ENCODE measurements around the gene TTLL10. TPM values are rescaled to one million over a fixed set of nuclear protein-coding genes. Genes with fewer than 3 reads are reported as not detected.

TTLL10 gene
- polyA plus RNA-seq, 1 donor from 2014 or later: not detected

DNA sequence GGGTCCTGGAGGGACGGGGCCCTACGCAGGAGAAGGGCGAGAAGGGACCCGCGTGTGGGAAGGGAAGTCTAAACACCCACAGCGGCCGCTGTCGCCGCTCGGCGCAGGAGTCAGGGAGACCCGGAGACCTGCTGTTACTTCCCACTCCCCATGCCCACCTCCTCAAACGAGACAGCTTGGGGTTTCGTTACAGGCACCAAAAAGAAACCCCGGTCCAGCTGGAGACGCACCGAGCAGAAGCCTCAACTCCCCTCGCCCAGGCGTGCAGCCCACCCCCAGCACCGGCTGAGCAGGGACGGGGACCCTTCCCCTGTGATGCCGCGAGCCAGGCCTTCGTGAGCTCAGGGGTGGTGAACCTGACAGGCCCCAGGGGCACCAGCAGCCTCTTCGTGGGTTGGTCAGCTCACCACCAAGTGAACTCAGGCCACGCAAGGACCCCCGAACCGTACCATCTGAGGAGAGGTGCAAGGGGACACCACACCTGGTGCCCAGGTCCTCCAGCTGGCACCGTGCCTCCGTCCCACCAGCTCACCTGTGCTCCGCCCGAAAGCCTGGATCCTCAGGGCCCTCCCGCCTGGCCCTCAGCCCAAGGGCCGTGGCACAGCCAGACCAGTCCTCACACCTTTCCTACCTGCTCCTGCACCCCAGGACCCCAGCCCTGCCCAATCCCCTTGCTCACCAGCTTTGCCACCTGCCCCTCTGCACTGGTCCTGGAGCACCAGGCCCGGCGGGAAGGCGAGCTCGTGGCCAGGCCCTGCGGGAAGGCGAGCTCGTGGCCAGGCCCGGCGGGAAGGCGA lies 53.1 kb downstream of the TTLL10 start:
- Histone ChIP-seq H3K9me2 (ENCODE audit: insufficient read depth, low read length) (no peaks in the 10 kb centered on the region), H3K9ac (ENCODE audit: low read length) (no peak overlapping the region), H3K9me3 (ENCODE audit: low read length) (no peaks in the 10 kb centered on the region), H3K4me3 (ENCODE audit: low read length) (no peak overlapping the region), H3K36me3 (ENCODE audit: insufficient read depth, low read length) (no peaks in the 10 kb centered on the region), H3K27ac (ENCODE audit: low read length) (no peak overlapping the region), H2AFZ (ENCODE audit: low read depth, low read length) (no peak overlapping the region), H4K20me1 (ENCODE audit: insufficient read depth) (no peaks in the 10 kb centered on the region), H3F3A (ENCODE audit: insufficient read depth, low read length, poor library complexity, severe bottlenecking) (no peaks in the 10 kb centered on the region), H3K79me2 (replicated peaks; ENCODE audit: insufficient read depth, low read length) (peaks cover 21% of the 10 kb centered on the region), H3K4me2 (ENCODE audit: low read length) (no peak overlapping the region), H3K27me3 (ENCODE audit: insufficient read depth, low read depth, low read length) (no peaks in the 10 kb centered on the region)
- TF ChIP-seq RAD21 (conservative IDR thresholded peaks at IDR 0.05): no peak
- TF ChIP-seq EZH2 (IDR thresholded peaks at IDR 0.05; ENCODE audit: borderline replicate concordance, insufficient read depth, low read length, poor library complexity, severe bottlenecking): no peak
- TF ChIP-seq, protein P1, sequence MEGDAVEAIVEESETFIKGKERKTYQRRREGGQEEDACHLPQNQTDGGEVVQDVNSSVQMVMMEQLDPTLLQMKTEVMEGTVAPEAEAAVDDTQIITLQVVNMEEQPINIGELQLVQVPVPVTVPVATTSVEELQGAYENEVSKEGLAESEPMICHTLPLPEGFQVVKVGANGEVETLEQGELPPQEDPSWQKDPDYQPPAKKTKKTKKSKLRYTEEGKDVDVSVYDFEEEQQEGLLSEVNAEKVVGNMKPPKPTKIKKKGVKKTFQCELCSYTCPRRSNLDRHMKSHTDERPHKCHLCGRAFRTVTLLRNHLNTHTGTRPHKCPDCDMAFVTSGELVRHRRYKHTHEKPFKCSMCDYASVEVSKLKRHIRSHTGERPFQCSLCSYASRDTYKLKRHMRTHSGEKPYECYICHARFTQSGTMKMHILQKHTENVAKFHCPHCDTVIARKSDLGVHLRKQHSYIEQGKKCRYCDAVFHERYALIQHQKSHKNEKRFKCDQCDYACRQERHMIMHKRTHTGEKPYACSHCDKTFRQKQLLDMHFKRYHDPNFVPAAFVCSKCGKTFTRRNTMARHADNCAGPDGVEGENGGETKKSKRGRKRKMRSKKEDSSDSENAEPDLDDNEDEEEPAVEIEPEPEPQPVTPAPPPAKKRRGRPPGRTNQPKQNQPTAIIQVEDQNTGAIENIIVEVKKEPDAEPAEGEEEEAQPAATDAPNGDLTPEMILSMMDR (IDR thresholded peaks at IDR 0.05; ENCODE audit: poor library complexity, severe bottlenecking): no peak
- no peak for TF ChIP-seq POLR2AphosphoS5 (IDR thresholded peaks at IDR 0.05)
- TF ChIP-seq MXI1 (conservative IDR thresholded peaks at IDR 0.05; ENCODE audit: poor library complexity, severe bottlenecking): no peak
- TF ChIP-seq, protein P2, sequence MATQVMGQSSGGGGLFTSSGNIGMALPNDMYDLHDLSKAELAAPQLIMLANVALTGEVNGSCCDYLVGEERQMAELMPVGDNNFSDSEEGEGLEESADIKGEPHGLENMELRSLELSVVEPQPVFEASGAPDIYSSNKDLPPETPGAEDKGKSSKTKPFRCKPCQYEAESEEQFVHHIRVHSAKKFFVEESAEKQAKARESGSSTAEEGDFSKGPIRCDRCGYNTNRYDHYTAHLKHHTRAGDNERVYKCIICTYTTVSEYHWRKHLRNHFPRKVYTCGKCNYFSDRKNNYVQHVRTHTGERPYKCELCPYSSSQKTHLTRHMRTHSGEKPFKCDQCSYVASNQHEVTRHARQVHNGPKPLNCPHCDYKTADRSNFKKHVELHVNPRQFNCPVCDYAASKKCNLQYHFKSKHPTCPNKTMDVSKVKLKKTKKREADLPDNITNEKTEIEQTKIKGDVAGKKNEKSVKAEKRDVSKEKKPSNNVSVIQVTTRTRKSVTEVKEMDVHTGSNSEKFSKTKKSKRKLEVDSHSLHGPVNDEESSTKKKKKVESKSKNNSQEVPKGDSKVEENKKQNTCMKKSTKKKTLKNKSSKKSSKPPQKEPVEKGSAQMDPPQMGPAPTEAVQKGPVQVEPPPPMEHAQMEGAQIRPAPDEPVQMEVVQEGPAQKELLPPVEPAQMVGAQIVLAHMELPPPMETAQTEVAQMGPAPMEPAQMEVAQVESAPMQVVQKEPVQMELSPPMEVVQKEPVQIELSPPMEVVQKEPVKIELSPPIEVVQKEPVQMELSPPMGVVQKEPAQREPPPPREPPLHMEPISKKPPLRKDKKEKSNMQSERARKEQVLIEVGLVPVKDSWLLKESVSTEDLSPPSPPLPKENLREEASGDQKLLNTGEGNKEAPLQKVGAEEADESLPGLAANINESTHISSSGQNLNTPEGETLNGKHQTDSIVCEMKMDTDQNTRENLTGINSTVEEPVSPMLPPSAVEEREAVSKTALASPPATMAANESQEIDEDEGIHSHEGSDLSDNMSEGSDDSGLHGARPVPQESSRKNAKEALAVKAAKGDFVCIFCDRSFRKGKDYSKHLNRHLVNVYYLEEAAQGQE (IDR thresholded peaks at IDR 0.05; ENCODE audit: borderline replicate concordance): no peak
- TF ChIP-seq TAF1 (IDR thresholded peaks at IDR 0.05; ENCODE audit: low read depth): no peak
- no peak for TF ChIP-seq SMC3 (conservative IDR thresholded peaks at IDR 0.05; ENCODE audit: poor library complexity)
- no peak for TF ChIP-seq EP300 (conservative IDR thresholded peaks at IDR 0.05; ENCODE audit: poor library complexity, severe bottlenecking)

GRCh38 chr1:1227386-1227785 lies 53.7 kb downstream of the TTLL10 start:
- no peaks in the 10 kb centered on the region for H3K9me2 ChIP-seq (ENCODE audit: insufficient read depth, low read length)
- no peak overlapping the region for H2AFZ ChIP-seq (ENCODE audit: low read depth, low read length)
- H3K79me2 ChIP-seq (replicated peaks; ENCODE audit: insufficient read depth, low read length): peaks cover 21% of the 10 kb centered on the region
- no peaks in the 10 kb centered on the region for H3K36me3 ChIP-seq (ENCODE audit: insufficient read depth, low read length)
- no peak overlapping the region for H3K9ac ChIP-seq (ENCODE audit: low read length)
- H3F3A ChIP-seq (ENCODE audit: insufficient read depth, low read length, poor library complexity, severe bottlenecking): no peaks in the 10 kb centered on the region
- H3K27me3 ChIP-seq (ENCODE audit: insufficient read depth, low read depth, low read length): no peaks in the 10 kb centered on the region
- H3K4me3 ChIP-seq (ENCODE audit: low read length): no peak overlapping the region
- H3K4me2 ChIP-seq (ENCODE audit: low read length): no peak overlapping the region
- no peak overlapping the region for H3K27ac ChIP-seq (ENCODE audit: low read length)
- H4K20me1 ChIP-seq (ENCODE audit: insufficient read depth): no peaks in the 10 kb centered on the region
- TF ChIP-seq POLR2AphosphoS5 (IDR thresholded peaks at IDR 0.05) (no peak), TAF1 (IDR thresholded peaks at IDR 0.05; ENCODE audit: low read depth) (no peak), EZH2 (IDR thresholded peaks at IDR 0.05; ENCODE audit: borderline replicate concordance, insufficient read depth, low read length, poor library complexity, severe bottlenecking) (no peak)
- TF ChIP-seq, protein P2 (IDR thresholded peaks at IDR 0.05; ENCODE audit: borderline replicate concordance): no peak
- no peaks in the 10 kb centered on the region for H3K9me3 ChIP-seq (ENCODE audit: low read length)
